ENCODE measurements around the gene PPP1R14D. TPM values are rescaled to one million over a fixed set of nuclear protein-coding genes. Genes with fewer than 3 reads are reported as not detected.

The PPP1R14D gene
- total RNA-seq, 3 donors from 2014 or later, result 1.3 to 4.9 TPM; not detected in 1

- H3K4me3 ChIP-seq, result peak overlapping the region in 2 of 3 donors; percentile 68 to 80
- H3K4me1 ChIP-seq, result no peaks in the 10 kb centered on the region
- DNase-seq (ENCODE audit: low spot score in 2 of 2), result peak; percentile 85 to 93
- intact Hi-C loops (cut with DNase I; ENCODE audit: low total_unique reads), result loop anchor here (2.0 kb wide), 1 partner anchor 45 kb away; no protein-coding TSS in a partner anchor
- no peaks in the 10 kb centered on the region for H3K27me3 ChIP-seq
- no peak for TF ChIP-seq CTCF (IDR thresholded peaks at IDR 0.05)
- peak; percentile 37 for TF ChIP-seq POLR2A (IDR thresholded peaks at IDR 0.05)
- TF ChIP-seq POLR2AphosphoS5 (IDR thresholded peaks at IDR 0.05), result peak in 2 of 3 donors; percentile 53 to 91
- no peaks in the 10 kb centered on the region for H3K9me3 ChIP-seq
- H3K27ac ChIP-seq, result peak overlapping the region; percentile 94 to 96
- H3K36me3 ChIP-seq, result no peaks in the 10 kb centered on the region
These were observed 17.2 kb upstream of the PPP1R14D start for GRCh38 chr15:40845511-40846284.

GRCh38 chr15:40845036-40845435, 16.5 kb upstream of the PPP1R14D start:
- DNase-seq (ENCODE audit: low spot score in 2 of 2), result no peak
- H3K4me1 ChIP-seq, result no peaks in the 10 kb centered on the region
- H3K4me3 ChIP-seq, result peak overlapping the region; percentile 49 to 80 (median 68)
- H3K27me3 ChIP-seq, result no peaks in the 10 kb centered on the region
- no peaks in the 10 kb centered on the region for H3K36me3 ChIP-seq
- H3K9me3 ChIP-seq, result no peaks in the 10 kb centered on the region
- intact Hi-C loops (cut with DNase I; ENCODE audit: low total_unique reads), result loop anchor here (2.0 kb wide), 1 partner anchor 44 kb away; no protein-coding TSS in a partner anchor
- H3K27ac ChIP-seq, result peak overlapping the region; percentile 94 to 96
- TF ChIP-seq CTCF (IDR thresholded peaks at IDR 0.05) (no peak), POLR2A (IDR thresholded peaks at IDR 0.05) (no peak)

GRCh38 chr15:40844696-40845030, 16.2 kb upstream of the PPP1R14D start:
- H3K4me1 ChIP-seq, result no peaks in the 10 kb centered on the region
- intact Hi-C loops (cut with DNase I; ENCODE audit: low total_unique reads), result loop anchor here (2.0 kb wide), 1 partner anchor 44 kb away; no protein-coding TSS in a partner anchor
- peak overlapping the region; percentile 94 to 96 for H3K27ac ChIP-seq
- peak in 1 of 2 donors; percentile 60 for DNase-seq (ENCODE audit: low spot score in 2 of 2)
- H3K4me3 ChIP-seq, result peak overlapping the region; percentile 49 to 80 (median 68)
- TF ChIP-seq POLR2AphosphoS5 (IDR thresholded peaks at IDR 0.05) (no peak), POLR2A (IDR thresholded peaks at IDR 0.05) (no peak)
- H3K36me3 ChIP-seq, result no peaks in the 10 kb centered on the region
- no peaks in the 10 kb centered on the region for H3K9me3 ChIP-seq
- H3K27me3 ChIP-seq, result no peaks in the 10 kb centered on the region

GRCh38 chr15:40843885-40844695, 15.6 kb upstream of the PPP1R14D start, which contains the start of gene SPINT1:
TSS of gene SPINT1 (plus strand) at chr15:40844048. CDS start at chr15:40844555, 507 bp downstream.
- H3K27me3 ChIP-seq, result no peaks in the 10 kb centered on the region
- DNase-seq (ENCODE audit: low spot score in 2 of 2), result peak; percentile 65 to 77
- H3K9me3 ChIP-seq, result no peaks in the 10 kb centered on the region
- no peaks in the 10 kb centered on the region for H3K4me1 ChIP-seq
- H3K4me3 ChIP-seq, result peak within 1 kb of the TSS; percentile 49 to 80 (median 68)
- TF ChIP-seq CTCF (IDR thresholded peaks at IDR 0.05) (no peak), POLR2AphosphoS5 (IDR thresholded peaks at IDR 0.05) (peak in 2 of 3 donors; percentile 14 to 66), POLR2A (IDR thresholded peaks at IDR 0.05) (peak; percentile 65)
- intact Hi-C loops (cut with DNase I; ENCODE audit: low total_unique reads), result loop anchor here (2.0 kb wide), 1 partner anchor 43 kb away; no protein-coding TSS in a partner anchor
- no peaks in the 10 kb centered on the region for H3K36me3 ChIP-seq
- H3K27ac ChIP-seq, result peak within 1 kb of the TSS; percentile 94 to 96

GRCh38 chr15:40843261-40843884, 14.9 kb upstream of the PPP1R14D start:
- Histone ChIP-seq H3K27ac (peak overlapping the region; percentile 94 to 96), H3K27me3 (no peaks in the 10 kb centered on the region), H3K4me3 (peak overlapping the region; percentile 49 to 80 (median 68)), H3K9me3 (no peaks in the 10 kb centered on the region), H3K4me1 (no peaks in the 10 kb centered on the region), H3K36me3 (no peaks in the 10 kb centered on the region)
- no peak for TF ChIP-seq POLR2AphosphoS5 (IDR thresholded peaks at IDR 0.05)
- TF ChIP-seq CTCF (IDR thresholded peaks at IDR 0.05), result no peak
- TF ChIP-seq POLR2A (IDR thresholded peaks at IDR 0.05), result no peak
- intact Hi-C loops (cut with DNase I; ENCODE audit: low total_unique reads), result no loop called here
- no peak for DNase-seq (ENCODE audit: low spot score in 2 of 2)
